ENCODE data around the gene GALNT14.

GALNT14 gene

DNA sequence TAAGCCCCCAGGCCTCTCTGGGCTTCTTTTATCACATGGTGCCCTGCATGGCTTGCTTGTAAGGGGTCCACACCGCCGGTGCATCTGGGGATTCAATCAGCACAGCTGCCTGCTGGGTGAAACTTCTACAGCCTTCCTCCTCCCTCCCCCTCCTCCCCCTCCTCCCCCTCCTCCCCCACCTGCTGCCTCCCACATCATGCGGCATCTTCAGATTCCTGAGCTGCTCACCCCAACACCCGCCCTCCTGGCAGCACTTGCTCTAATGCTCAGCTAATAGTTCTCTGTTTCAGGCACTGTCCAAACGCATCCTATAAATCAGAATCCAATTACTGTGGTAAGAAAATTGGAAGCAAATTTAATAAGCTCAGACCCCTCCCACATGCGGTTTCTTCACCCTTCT lies 150.7 kb downstream of the GALNT14 start:
- TF ChIP-seq GATA1 (IDR thresholded peaks at IDR 0.05; ENCODE audit: low read depth, low read length) (no peak), POLR2A (IDR thresholded peaks at IDR 0.05; ENCODE audit: low read length) (no peak)
- DNase-seq: no peak

DNA sequence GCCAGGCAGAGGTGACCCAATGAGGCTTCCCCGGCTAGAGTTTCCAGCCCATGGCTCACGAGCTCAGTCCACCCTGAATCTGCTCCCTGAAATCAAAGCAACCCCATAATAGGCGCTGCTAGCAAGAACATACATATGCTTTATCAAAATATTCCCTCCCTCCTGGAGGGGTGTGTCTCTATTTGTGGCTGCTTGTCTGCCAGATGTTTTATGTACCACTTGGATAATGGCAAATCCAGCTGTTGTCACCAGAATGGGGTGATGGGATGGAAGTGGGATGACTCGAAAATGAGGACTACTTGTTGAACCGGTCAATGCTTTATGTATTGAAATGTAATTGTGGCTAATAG lies 152.0 kb downstream of the GALNT14 start:
- no peak for DNase-seq
- TF ChIP-seq GATA1 (IDR thresholded peaks at IDR 0.05; ENCODE audit: low read depth, low read length): no peak
- no peak for TF ChIP-seq POLR2A (IDR thresholded peaks at IDR 0.05; ENCODE audit: low read length)

DNA sequence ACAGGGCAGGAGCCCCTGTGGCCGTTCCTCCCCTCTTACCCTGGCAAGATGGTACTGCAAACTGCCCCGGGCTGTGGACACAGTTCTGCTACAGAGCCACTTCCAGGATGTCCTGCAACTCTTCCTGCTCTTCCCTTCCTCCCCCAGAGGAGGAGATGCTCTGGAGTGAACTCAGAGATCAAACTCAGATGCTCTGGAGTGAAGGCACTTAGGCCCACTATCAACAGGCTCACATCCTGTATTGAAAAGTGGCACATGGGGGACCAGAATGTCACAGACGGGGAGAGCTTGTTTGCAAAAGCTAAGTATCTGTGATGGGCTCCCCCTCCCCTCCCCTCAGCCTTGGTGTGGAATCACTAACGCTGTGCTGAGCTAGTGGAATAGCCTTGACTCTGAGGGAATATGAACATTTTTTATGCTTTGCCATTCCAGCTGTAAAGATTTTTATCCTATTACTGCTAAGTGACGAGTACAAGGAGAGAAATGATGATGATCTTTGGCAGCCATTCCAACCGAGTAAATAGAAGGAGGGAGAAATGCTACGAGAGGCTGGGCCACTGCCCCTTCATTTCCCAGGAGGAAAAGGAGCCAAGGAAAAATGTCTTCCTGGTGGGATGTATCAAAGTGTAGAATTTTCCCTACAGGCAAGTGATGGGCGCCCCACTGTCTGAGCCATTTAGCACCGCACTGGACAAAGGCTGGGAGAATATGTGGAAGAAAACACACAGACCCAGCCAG lies 152.6 kb downstream of the GALNT14 start:
- TF ChIP-seq GATA1 (IDR thresholded peaks at IDR 0.05; ENCODE audit: low read depth, low read length): no peak
- TF ChIP-seq POLR2A (IDR thresholded peaks at IDR 0.05; ENCODE audit: low read length): no peak
- no peak for DNase-seq

DNA sequence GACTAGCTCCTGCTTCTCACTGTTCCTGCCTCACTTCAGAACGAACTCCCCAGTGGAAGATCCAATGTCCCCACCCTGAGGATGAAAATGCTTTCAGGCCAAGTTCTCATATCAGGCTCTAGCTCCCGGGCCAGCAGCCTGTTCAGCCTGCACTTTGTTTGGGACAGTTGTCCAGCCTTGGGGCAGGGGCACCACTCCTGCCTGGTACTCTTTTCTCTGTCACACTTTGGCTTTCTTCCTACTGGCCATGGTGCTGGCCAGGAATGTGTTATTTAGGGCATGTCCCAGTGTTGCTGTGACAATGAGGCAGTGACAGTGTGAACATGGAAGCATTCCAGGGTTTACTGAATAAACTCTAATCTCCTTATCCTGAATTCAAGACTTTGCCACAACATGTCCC lies 154.1 kb downstream of the GALNT14 start:
- TF ChIP-seq GATA1 (IDR thresholded peaks at IDR 0.05; ENCODE audit: low read depth, low read length): no peak
- TF ChIP-seq POLR2A (IDR thresholded peaks at IDR 0.05; ENCODE audit: low read length): no peak
- DNase-seq: no peak

DNA sequence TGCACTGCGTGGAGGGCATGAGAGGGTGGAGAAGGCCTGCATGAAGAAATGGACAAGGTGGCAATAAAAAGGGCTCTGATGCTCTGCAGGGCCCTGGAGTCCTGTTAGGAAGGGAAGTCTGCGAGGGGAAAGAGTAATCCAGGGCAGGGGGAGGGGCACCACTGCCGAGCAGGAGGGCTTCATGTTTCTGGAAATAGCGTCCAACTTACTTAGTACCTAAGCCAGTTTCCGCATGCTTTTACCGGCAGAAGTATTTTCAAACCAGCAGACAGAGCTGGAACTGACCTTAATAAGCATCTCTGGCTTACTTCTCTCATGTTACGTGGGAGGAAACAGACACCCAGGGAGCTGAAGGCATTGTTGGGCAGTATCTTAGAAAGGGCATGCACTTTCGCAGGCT lies 156.7 kb downstream of the GALNT14 start:
- no peak for TF ChIP-seq GATA1 (IDR thresholded peaks at IDR 0.05; ENCODE audit: low read depth, low read length)
- no peak for TF ChIP-seq POLR2A (IDR thresholded peaks at IDR 0.05; ENCODE audit: low read length)
- DNase-seq: no peak

DNA sequence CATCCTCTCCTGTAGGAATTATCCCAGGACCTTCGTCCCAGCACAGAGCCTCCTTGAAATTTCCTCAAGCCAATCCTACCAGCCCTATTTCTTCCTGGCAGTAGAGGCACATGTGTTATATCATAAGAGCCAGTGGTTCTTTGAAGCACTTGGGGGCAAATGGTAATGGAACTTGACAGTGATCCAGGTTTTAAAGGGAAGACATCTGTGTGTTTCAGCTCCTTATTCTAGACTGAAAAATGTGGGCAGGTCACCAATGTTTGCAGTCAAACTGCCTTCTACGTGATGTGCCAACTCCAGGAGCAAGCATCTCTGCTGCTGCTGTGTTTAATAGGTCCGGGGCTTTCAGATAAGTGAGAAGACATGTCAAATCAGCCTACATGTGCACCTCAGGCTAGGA lies 157.1 kb downstream of the GALNT14 start:
- TF ChIP-seq GATA1 (IDR thresholded peaks at IDR 0.05; ENCODE audit: low read depth, low read length): no peak
- no peak for TF ChIP-seq POLR2A (IDR thresholded peaks at IDR 0.05; ENCODE audit: low read length)
- DNase-seq: no peak

DNA sequence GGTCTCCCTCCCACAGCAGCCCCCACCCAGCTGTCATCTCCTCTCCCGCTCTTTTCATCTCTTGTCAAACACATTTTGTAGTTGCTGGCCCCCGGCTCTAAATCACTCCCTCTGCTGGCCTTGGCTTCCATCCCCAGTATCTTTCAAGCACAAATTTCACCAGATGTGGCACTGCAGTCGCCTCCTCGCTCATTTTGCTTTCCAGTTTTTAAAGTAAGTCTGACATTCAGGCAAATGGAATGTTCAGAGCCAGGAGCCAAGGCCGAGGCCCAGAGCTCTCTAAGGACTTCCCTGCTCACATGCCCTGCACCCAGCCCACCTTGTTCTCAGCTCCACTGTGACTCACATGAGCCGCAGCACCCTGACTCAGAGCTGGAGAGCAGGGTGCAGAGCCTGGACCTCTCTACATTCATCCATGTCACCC lies 158.4 kb downstream of the GALNT14 start:
- TF ChIP-seq POLR2A (IDR thresholded peaks at IDR 0.05; ENCODE audit: low read length) (no peak), GATA1 (IDR thresholded peaks at IDR 0.05; ENCODE audit: low read depth, low read length) (no peak)
- DNase-seq: no peak

DNA sequence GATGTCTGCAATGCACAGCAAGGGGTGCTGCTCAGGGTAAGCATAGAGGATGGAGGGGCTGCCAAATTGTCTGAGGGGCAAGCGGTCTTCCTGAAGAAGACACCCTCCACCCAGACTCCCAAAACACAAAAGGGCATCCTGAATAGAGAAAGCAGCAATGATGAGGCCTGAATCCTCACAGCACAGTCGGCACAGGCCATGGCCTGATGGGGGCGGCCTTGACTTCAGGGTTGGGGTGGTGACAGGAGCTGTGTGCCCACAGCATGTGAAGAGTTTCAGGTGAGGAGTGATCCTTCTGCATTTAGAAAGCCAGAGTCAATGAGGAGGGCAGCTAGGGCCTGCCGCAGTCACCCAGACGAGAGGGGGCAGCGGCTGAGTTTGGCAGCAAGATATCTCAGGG lies 159.4 kb downstream of the GALNT14 start:
- TF ChIP-seq GATA1 (IDR thresholded peaks at IDR 0.05; ENCODE audit: low read depth, low read length) (no peak), POLR2A (IDR thresholded peaks at IDR 0.05; ENCODE audit: low read length) (no peak)
- no peak for DNase-seq

DNA sequence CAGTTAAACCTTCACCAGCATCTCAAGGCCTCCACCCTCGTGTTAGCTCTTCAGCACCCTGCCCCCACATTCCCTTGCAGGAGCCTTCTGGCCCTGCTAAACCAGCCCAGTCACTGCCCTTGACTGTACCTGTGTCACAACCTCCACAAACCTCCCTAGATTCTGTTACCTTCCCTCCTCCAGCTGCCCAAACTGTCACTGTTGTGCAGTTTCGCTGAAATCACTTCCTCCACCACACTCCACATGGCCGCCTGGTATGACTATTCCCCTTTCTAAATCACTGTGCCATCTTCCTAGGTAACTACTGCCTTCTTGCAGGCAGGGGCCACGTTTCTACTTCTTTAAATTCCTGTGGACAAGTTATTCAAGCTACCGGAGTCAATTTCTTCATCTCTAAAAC lies 160.2 kb downstream of the GALNT14 start:
- DNase-seq: no peak
- no peak for TF ChIP-seq POLR2A (IDR thresholded peaks at IDR 0.05; ENCODE audit: low read length)
- TF ChIP-seq GATA1 (IDR thresholded peaks at IDR 0.05; ENCODE audit: low read depth, low read length): no peak

DNA sequence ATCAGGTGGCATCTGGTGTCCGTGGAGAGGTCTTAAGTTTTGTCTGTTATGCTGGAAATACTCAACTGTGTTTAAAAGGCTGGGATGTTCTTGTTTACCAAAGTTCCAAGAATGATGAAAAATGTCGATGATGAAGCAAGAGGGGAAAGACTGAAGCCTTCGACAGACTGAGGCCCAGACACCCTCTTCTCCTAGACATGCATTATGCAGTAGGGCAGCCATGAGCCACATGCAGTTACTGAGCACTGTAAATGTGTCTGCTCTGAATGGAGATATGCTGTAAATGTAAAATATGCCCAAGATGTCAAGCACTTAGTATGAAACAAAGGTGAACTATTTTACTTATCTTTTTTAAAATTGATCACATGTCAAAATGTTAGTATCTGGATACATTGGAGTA lies 163.1 kb downstream of the GALNT14 start:
- no peak for DNase-seq
- TF ChIP-seq GATA1 (IDR thresholded peaks at IDR 0.05; ENCODE audit: low read depth, low read length) (no peak), POLR2A (IDR thresholded peaks at IDR 0.05; ENCODE audit: low read length) (no peak)

DNA sequence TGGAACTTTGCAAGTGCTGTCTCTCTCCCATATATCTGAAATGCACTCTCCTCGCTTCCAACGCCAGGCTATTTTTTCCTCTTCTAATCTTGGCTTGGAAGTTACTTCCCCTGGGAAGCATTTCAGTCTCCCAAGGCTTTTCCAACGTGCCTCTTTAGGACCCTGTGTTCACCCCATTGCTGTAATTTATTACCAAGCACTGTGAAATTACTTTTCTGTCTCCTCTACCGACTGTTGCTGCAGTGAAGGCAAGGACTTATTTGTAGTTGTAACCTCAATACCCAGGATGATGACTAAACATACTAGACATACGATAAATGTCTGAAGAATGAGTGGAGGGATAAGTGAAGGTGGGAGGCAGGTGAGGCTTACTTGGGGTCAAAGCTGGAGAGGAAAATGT lies 163.7 kb downstream of the GALNT14 start:
- DNase-seq: no peak
- no peak for TF ChIP-seq GATA1 (IDR thresholded peaks at IDR 0.05; ENCODE audit: low read depth, low read length)
- TF ChIP-seq POLR2A (IDR thresholded peaks at IDR 0.05; ENCODE audit: low read length): no peak

DNA sequence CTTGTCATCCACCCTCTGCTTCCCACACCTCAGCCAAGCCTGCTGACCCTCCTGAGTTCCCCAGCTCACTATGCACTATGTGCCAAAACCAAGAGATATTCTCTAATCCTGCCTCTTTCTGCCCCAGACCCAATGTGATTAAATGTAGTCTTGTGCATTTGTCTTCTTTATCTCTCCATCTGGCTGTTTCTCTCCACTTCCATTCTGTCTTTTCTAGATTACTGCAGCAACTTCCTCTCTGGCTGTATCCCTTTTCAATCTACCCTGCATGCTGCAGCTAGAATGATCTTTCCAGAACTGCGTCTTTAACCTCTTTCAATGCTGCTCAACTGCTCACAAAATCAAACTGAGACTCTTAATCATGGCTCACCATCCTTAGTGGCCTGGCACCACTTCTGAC lies 164.1 kb downstream of the GALNT14 start:
- TF ChIP-seq POLR2A (IDR thresholded peaks at IDR 0.05; ENCODE audit: low read length) (no peak), GATA1 (IDR thresholded peaks at IDR 0.05; ENCODE audit: low read depth, low read length) (no peak)
- DNase-seq: no peak

DNA sequence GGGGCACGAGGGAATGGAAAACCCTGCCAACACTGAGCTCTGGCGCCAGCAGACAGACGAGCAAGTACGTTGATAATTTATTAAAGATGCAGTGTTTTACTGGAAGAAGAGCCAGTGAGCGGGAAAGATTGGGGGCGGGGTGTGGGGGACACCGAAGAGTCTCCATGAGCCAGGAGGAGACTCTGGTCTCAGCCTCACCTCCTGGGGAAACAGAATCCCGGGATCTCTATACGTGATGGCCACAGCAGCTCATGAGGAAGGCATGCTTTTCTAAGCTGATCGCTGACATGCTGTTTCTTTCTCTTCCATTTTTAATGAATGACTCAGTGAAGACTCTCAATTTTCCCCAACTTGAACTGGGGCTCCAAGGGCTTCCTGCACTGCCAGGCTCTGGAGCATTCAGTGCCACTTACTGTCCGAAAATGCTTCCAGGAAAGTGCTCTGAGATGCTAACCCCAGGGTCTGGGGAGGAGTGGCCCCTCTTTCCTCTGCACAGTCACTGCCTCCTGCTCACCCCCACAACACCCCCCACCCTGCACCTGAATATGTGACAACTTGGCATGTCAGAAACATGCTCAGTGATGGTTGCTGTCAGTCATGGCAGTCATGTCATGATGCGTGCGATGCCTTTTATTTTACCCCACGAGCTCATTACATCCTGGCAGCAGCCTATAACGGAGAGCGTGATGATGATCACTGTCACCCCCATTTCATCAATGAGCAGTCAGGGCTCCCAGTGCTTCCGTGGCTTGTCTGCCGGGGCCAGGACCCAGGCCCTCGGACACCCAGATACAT lies 166.8 kb downstream of the GALNT14 start:
- no peak for DNase-seq
- no peak for TF ChIP-seq POLR2A (IDR thresholded peaks at IDR 0.05; ENCODE audit: low read length)
- no peak for TF ChIP-seq GATA1 (IDR thresholded peaks at IDR 0.05; ENCODE audit: low read depth, low read length)

DNA sequence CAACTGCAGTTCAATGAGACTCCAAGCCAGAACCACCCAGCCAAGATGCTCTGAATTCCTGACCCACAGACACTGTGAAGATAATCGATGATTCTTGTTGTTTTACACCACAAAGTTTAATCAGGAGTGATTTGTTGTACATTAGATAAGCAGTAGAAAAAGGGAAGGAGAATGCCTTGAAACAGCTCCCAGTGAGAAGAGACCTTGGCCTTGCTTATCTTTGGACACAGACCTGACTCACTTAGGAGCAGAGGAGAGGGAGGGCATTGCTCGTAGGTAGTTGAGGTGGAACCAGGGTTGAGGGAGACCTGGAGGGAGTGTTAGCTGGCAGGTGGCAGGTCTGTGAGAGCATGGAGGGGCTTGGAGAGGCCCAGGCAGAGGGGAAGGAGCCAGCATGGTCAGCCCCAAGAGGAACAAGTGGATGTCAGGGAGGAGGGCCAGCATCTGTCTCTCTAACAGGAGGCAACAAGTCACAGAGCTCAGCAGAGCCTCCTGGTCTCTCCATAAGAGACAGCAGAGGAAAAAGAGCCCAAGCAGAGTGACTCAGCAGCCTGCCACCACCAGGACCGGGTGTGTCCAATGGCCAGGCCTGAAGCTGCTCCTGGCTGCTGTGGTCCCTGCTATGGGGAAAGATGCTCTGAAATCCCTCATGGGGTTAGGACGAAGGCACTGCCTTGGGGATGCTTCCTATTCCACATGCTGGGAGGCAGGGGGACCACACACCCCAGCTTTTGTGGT lies 169.4 kb downstream of the GALNT14 start:
- TF ChIP-seq POLR2A (IDR thresholded peaks at IDR 0.05; ENCODE audit: low read length) (no peak), GATA1 (IDR thresholded peaks at IDR 0.05; ENCODE audit: low read depth, low read length) (no peak)
- DNase-seq: peak; percentile 9 to 35

All from erythroblast (primary cell).